ENCODE data around the gene ATP9A. TPM values are rescaled to one million over a fixed set of nuclear protein-coding genes. Genes with fewer than 3 reads are reported as not detected.

ATP9A gene
- total and polyA plus RNA-seq, 2 donors (not counting 1 experiment from before 2014, with no cell fraction given), result 23.3 to 96.3 TPM

GRCh38 chr20:51639206-51639832 lies 128.9 kb downstream of the ATP9A start:
- no peaks in the 10 kb centered on the region for H3K79me2 ChIP-seq (ENCODE audit: control insufficient read depth, insufficient read depth, low read length)
- H3K9ac ChIP-seq (ENCODE audit: insufficient read depth, low read length), result no peak overlapping the region
- TF ChIP-seq EZH2 (IDR thresholded peaks at IDR 0.05; ENCODE audit: low read length, missing control alignments) (no peak), CTCF (conservative IDR thresholded peaks at IDR 0.05 in 1 of 2, IDR thresholded peaks at IDR 0.05 in 1 of 2; ENCODE audit: low read depth in 1 of 2, low read length in 2 of 2) (peak; percentile 81 to 93)
- no peak overlapping the region for H2AFZ ChIP-seq (ENCODE audit: low read length)
- no peaks in the 10 kb centered on the region for H3K27me3 ChIP-seq (ENCODE audit: control insufficient read depth, insufficient read depth, low read length)
- peaks cover 2% of the 10 kb centered on the region for H3K4me1 ChIP-seq (ENCODE audit: control insufficient read depth, extremely low read depth, insufficient read depth, low read length)
- H4K20me1 ChIP-seq (ENCODE audit: control insufficient read depth, extremely low read depth, insufficient read depth, low read length), result no peaks in the 10 kb centered on the region
- H3K27ac ChIP-seq (ENCODE audit: insufficient read depth, low read length), result peak overlapping the region; percentile 23
- H3K36me3 ChIP-seq (ENCODE audit: control insufficient read depth, insufficient read depth, low read length), result no peaks in the 10 kb centered on the region
- peak; percentile 52 to 75 for DNase-seq (ENCODE audit: low read depth in 2 of 2)
- no peaks in the 10 kb centered on the region for H3K9me3 ChIP-seq (ENCODE audit: control insufficient read depth, insufficient read depth, low read depth, low read length)
- no peak overlapping the region for H3K4me2 ChIP-seq (ENCODE audit: extremely low read depth, insufficient read depth, low read length)
- no peak overlapping the region for H3K4me3 ChIP-seq (replicated peaks in 1 of 4; ENCODE audit: control extremely low read depth in 1 of 4, insufficient read depth in 1 of 4, low read depth in 3 of 4, low read length in 4 of 4)

GRCh38 chr20:51637241-51637640 lies 130.9 kb downstream of the ATP9A start:
- H3K4me3 ChIP-seq (replicated peaks in 1 of 4; ENCODE audit: control extremely low read depth in 1 of 4, insufficient read depth in 1 of 4, low read depth in 3 of 4, low read length in 4 of 4), result no peak overlapping the region
- no peaks in the 10 kb centered on the region for H3K27me3 ChIP-seq (ENCODE audit: control insufficient read depth, insufficient read depth, low read length)
- no peak overlapping the region for H3K27ac ChIP-seq (ENCODE audit: insufficient read depth, low read length)
- H3K36me3 ChIP-seq (ENCODE audit: control insufficient read depth, insufficient read depth, low read length), result no peaks in the 10 kb centered on the region
- no peaks in the 10 kb centered on the region for H4K20me1 ChIP-seq (ENCODE audit: control insufficient read depth, extremely low read depth, insufficient read depth, low read length)
- no peak overlapping the region for H3K4me2 ChIP-seq (ENCODE audit: extremely low read depth, insufficient read depth, low read length)
- no peak for TF ChIP-seq CTCF (conservative IDR thresholded peaks at IDR 0.05 in 1 of 2, IDR thresholded peaks at IDR 0.05 in 1 of 2; ENCODE audit: low read depth in 1 of 2, low read length in 2 of 2)
- TF ChIP-seq EZH2 (IDR thresholded peaks at IDR 0.05; ENCODE audit: low read length, missing control alignments), result no peak
- H3K9me3 ChIP-seq (ENCODE audit: control insufficient read depth, insufficient read depth, low read depth, low read length), result no peaks in the 10 kb centered on the region
- no peak overlapping the region for H3K9ac ChIP-seq (ENCODE audit: insufficient read depth, low read length)
- DNase-seq (ENCODE audit: low read depth in 2 of 2), result no peak
- H2AFZ ChIP-seq (ENCODE audit: low read length), result no peak overlapping the region
- no peaks in the 10 kb centered on the region for H3K79me2 ChIP-seq (ENCODE audit: control insufficient read depth, insufficient read depth, low read length)
- peaks cover 2% of the 10 kb centered on the region for H3K4me1 ChIP-seq (ENCODE audit: control insufficient read depth, extremely low read depth, insufficient read depth, low read length)

- Histone ChIP-seq H3K4me2 (ENCODE audit: extremely low read depth, insufficient read depth, low read length) (no peak overlapping the region), H3K9ac (ENCODE audit: insufficient read depth, low read length) (no peak overlapping the region), H3K27ac (ENCODE audit: insufficient read depth, low read length) (no peak overlapping the region)
Observed at GRCh38 chr20:51636123-51636522, 132.1 kb downstream of the ATP9A start.

More at GRCh38 chr20:51636123-51636522, 132.1 kb downstream of the ATP9A start:
- Histone ChIP-seq H3K4me1 (ENCODE audit: control insufficient read depth, extremely low read depth, insufficient read depth, low read length) (peaks cover 6% of the 10 kb centered on the region), H3K79me2 (ENCODE audit: control insufficient read depth, insufficient read depth, low read length) (no peaks in the 10 kb centered on the region), H4K20me1 (ENCODE audit: control insufficient read depth, extremely low read depth, insufficient read depth, low read length) (no peaks in the 10 kb centered on the region), H3K36me3 (ENCODE audit: control insufficient read depth, insufficient read depth, low read length) (no peaks in the 10 kb centered on the region), H2AFZ (ENCODE audit: low read length) (no peak overlapping the region), H3K9me3 (ENCODE audit: control insufficient read depth, insufficient read depth, low read depth, low read length) (no peaks in the 10 kb centered on the region), H3K4me3 (replicated peaks in 1 of 4; ENCODE audit: control extremely low read depth in 1 of 4, insufficient read depth in 1 of 4, low read depth in 3 of 4, low read length in 4 of 4) (no peak overlapping the region), H3K27me3 (ENCODE audit: control insufficient read depth, insufficient read depth, low read length) (no peaks in the 10 kb centered on the region)
- DNase-seq (ENCODE audit: low read depth in 2 of 2), result peak in 1 of 2 donors; percentile 71
- no peak for TF ChIP-seq CTCF (conservative IDR thresholded peaks at IDR 0.05 in 1 of 2, IDR thresholded peaks at IDR 0.05 in 1 of 2; ENCODE audit: low read depth in 1 of 2, low read length in 2 of 2)
- no peak for TF ChIP-seq EZH2 (IDR thresholded peaks at IDR 0.05; ENCODE audit: low read length, missing control alignments)
